H9 (cell line): ENCODE results near the gene APBB3. TPM values are rescaled to one million over a fixed set of nuclear protein-coding genes. Genes with fewer than 3 reads are reported as not detected.

ENCODE experiments used
- DNase-seq: peaks from one replicate; pipeline ENCODE4 v3.0.0-alpha.2; 2017
- H2AFZ ChIP-seq: one replicate; pipeline ENCODE4 v1.6.1; 2013; ENCODE audit warnings: mild to moderate bottlenecking, low read length, control low read depth, moderate library complexity
- H2AK5ac ChIP-seq: 2 replicates; pipeline ENCODE4 v1.6.1; 2013; ENCODE audit warnings: low read length, control low read depth, mixed read lengths; ENCODE audit not compliant: insufficient read length
- H2BK120ac ChIP-seq: one replicate; pipeline ENCODE4 v1.6.1; 2013; ENCODE audit warnings: low read depth, mild to moderate bottlenecking, low read length, control low read depth, inconsistent platforms; ENCODE audit not compliant: poor library complexity, severe bottlenecking
- H2BK12ac ChIP-seq: 2 replicates; pipeline ENCODE4 v1.6.1; 2013; ENCODE audit warnings: low read length, control low read depth, mixed read lengths, low read depth; ENCODE audit not compliant: insufficient read length
- H2BK15ac ChIP-seq: 2 replicates; pipeline ENCODE4 v1.6.1; 2013; ENCODE audit warnings: low read depth, low read length, control low read depth
- H2BK20ac ChIP-seq: one replicate; pipeline ENCODE4 v1.6.1; 2013; ENCODE audit warnings: low read depth, mild to moderate bottlenecking, low read length, control low read depth, inconsistent platforms; ENCODE audit not compliant: poor library complexity, severe bottlenecking
- H2BK5ac ChIP-seq: 2 replicates; pipeline ENCODE4 v1.6.1; 2013; ENCODE audit warnings: low read length, control low read depth, mixed read lengths; ENCODE audit not compliant: insufficient read length
- H3K14ac ChIP-seq: 2 replicates; pipeline ENCODE4 v1.6.1; 2013; ENCODE audit warnings: low read length, control low read depth; ENCODE audit not compliant: insufficient read depth
- H3K18ac ChIP-seq: 2 replicates; pipeline ENCODE4 v1.6.1; 2013; ENCODE audit warnings: low read depth, mild to moderate bottlenecking, mixed read lengths, low read length, control low read depth; ENCODE audit not compliant: insufficient read length
- H3K23ac ChIP-seq: 2 replicates; pipeline ENCODE4 v1.6.1; 2013; ENCODE audit warnings: low read length, control low read depth, mixed read lengths, low read depth; ENCODE audit not compliant: insufficient read length
- H3K23me2 ChIP-seq: 2 replicates; pipeline ENCODE4 v1.6.1; 2013; ENCODE audit warnings: low read depth, mild to moderate bottlenecking, mixed read lengths, low read length, control low read depth; ENCODE audit not compliant: insufficient read length, poor library complexity, severe bottlenecking
- H3K27ac ChIP-seq: 2 replicates; pipeline ENCODE4 v1.5.1; 2013; ENCODE audit warnings: low read length, control low read depth, mixed read lengths, low read depth; ENCODE audit not compliant: insufficient read length
- H3K27me3 ChIP-seq: 2 replicates; pipeline ENCODE4 v1.6.1; 2013; ENCODE audit warnings: low read length, control low read depth, inconsistent platforms; ENCODE audit not compliant: insufficient read depth
- H3K4ac ChIP-seq: 2 replicates; pipeline ENCODE4 v1.6.1; 2013; ENCODE audit warnings: low read depth, mild to moderate bottlenecking, control low read depth, inconsistent platforms, low read length, moderate library complexity
- H3K4me1 ChIP-seq: 2 replicates; pipeline ENCODE4 v1.6.1; 2013; ENCODE audit warnings: low read length, control low read depth, inconsistent platforms; ENCODE audit not compliant: insufficient read depth
- H3K4me2 ChIP-seq: 2 replicates; pipeline ENCODE4 v1.6.1; 2013; ENCODE audit warnings: low read length, control low read depth, mixed read lengths; ENCODE audit not compliant: insufficient read length, insufficient read depth
- H3K56ac ChIP-seq: 2 replicates; pipeline ENCODE4 v1.6.1; 2013; ENCODE audit warnings: low read depth, mild to moderate bottlenecking, mixed read lengths, low read length, control low read depth; ENCODE audit not compliant: insufficient read length
- H3K79me1 ChIP-seq: 2 replicates; pipeline ENCODE4 v1.6.1; 2013; ENCODE audit warnings: low read depth, mild to moderate bottlenecking, moderate library complexity, low read length, control low read depth, inconsistent platforms; ENCODE audit not compliant: insufficient read depth, poor library complexity, severe bottlenecking
- H3K79me2 ChIP-seq: 2 replicates; pipeline ENCODE4 v1.6.1; 2013; ENCODE audit warnings: low read length, control low read depth, inconsistent platforms; ENCODE audit not compliant: insufficient read depth
- H3K9ac ChIP-seq: 2 replicates; pipeline ENCODE4 v1.6.1; 2013; ENCODE audit warnings: low read length, control low read depth, mixed read lengths; ENCODE audit not compliant: insufficient read length; ENCODE audit errors: extremely low read depth
- H3K9me3 ChIP-seq: one replicate; pipeline ENCODE4 v1.6.1; 2013; ENCODE audit warnings: low read depth, low read length, inconsistent platforms; ENCODE audit not compliant: control insufficient read depth
- H3T11ph ChIP-seq: one replicate; pipeline ENCODE4 v1.6.1; 2013; ENCODE audit warnings: mild to moderate bottlenecking, low read length, control low read depth, inconsistent platforms
- H4K20me1 ChIP-seq: one replicate; pipeline ENCODE4 v1.6.1; 2013; ENCODE audit not compliant: control insufficient read depth, insufficient read length, insufficient read depth
- H4K5ac ChIP-seq: 2 replicates; pipeline ENCODE4 v1.6.1; 2013; ENCODE audit warnings: low read depth, mild to moderate bottlenecking, mixed read lengths, low read length, control low read depth; ENCODE audit not compliant: insufficient read length
- H4K8ac ChIP-seq: replicated peaks from 2 replicates; pipeline ENCODE4 v1.6.1; 2013; ENCODE audit warnings: low read length, control low read depth, mixed read lengths, low read depth; ENCODE audit not compliant: insufficient read length
- H4K91ac ChIP-seq: 2 replicates; pipeline ENCODE4 v1.6.1; 2013; ENCODE audit warnings: low read depth, mild to moderate bottlenecking, moderate library complexity, mixed read lengths, low read length, control low read depth; ENCODE audit not compliant: insufficient read length
- H3K27ac Mint-ChIP-seq, 3 experiments: 2 replicates in 2 of 3; 3 replicates in 1 of 3; pipeline ENCODE4 v1.8.0; 2020 to 2021; ENCODE audit warnings: mixed read lengths in 3 of 3, mild to moderate bottlenecking in 1 of 3, moderate library complexity in 1 of 3
- H3K27me3 Mint-ChIP-seq: 2 replicates; pipeline ENCODE4 v1.8.0; 2021; ENCODE audit warnings: low read depth, mild to moderate bottlenecking, moderate library complexity, mixed read lengths
- H3K36me3 Mint-ChIP-seq, 3 experiments: 2 replicates in 2 of 3; 3 replicates in 1 of 3; pipeline ENCODE4 v1.8.0; 2020 to 2021; ENCODE audit warnings: low read depth in 3 of 3, mixed read lengths in 3 of 3; ENCODE audit not compliant: insufficient read depth in 1 of 3
- H3K4me1 Mint-ChIP-seq, 2 experiments: 2 replicates each; pipeline ENCODE4 v1.8.0; 2020; ENCODE audit warnings: mixed read lengths in 2 of 2
- H3K4me3 Mint-ChIP-seq, 2 experiments: 2 replicates in 1 of 2; 3 replicates in 1 of 2; pipeline ENCODE4 v1.8.0; 2020 to 2021; ENCODE audit warnings: mild to moderate bottlenecking in 2 of 2, mixed read lengths in 2 of 2, moderate library complexity in 1 of 2
- H3K9me3 Mint-ChIP-seq, 2 experiments: 2 replicates in 1 of 2; 3 replicates in 1 of 2; pipeline ENCODE4 v1.8.0; 2020; ENCODE audit warnings: mild to moderate bottlenecking in 2 of 2, mixed read lengths in 2 of 2, moderate library complexity in 1 of 2
- WGBS: extraction: QIAGEN DNeasy Blood & Tissue Kit; methylation state at CpG from one replicate; pipeline ENCODE4 v1.1.7; 2013; ENCODE audit warnings: missing lambda C conversion rate, low lambda C conversion rate, mixed read lengths; ENCODE audit not compliant: insufficient read length; ENCODE audit errors: extremely low coverage; 5-methylcytosine and 5-hydroxymethylcytosine counted together
- total RNA-seq: library from RNA; stranded (reverse); gene quantifications from 2 replicates; pipeline ENCODE4 v1.2.1, GENCODE V29; 2021
- TF ChIP-seq, protein P1 (sequence below): fragments of 200-600 bp; sonication (generic); conservative IDR thresholded peaks from 3 replicates; pipeline ENCODE4 v1.8.0; 2021; ENCODE audit warnings: antibody characterized with exemption, mild to moderate bottlenecking

The APBB3 gene
- total RNA-seq, 1 experiment from 2014 or later = 23.8 TPM

DNA sequence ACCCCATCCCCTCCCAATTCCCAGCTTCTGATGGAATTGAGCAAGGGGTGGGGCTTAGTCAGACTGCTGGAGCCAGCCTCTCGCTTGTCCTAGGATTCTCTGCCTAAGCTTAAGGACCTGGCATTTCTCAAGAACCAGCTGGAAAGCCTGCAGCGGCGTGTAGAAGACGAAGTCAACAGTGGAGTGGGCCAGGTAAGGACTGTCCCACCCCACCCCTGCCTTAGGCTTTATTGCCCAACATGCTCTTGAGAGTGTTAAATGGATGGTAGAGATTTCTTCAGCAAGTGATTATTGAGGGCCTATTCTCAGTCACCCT lies 1.3 kb upstream of the APBB3 start:
- no peaks in the 10 kb centered on the region for H4K20me1 ChIP-seq
- no peak overlapping the region for H3T11ph ChIP-seq
- peaks cover 10% of the 10 kb centered on the region for H3K23me2 ChIP-seq
- WGBS = no CpG with 5 or more reads among the region's 4 CpGs
- no peak overlapping the region for H3K14ac ChIP-seq
- peaks cover 14 to 18% of the 10 kb centered on the region in 2 experiments for H3K4me1 Mint-ChIP-seq
- H3K9me3 ChIP-seq = no peaks in the 10 kb centered on the region
- H2BK12ac ChIP-seq = no peak overlapping the region
- no peak overlapping the region for H3K18ac ChIP-seq
- H3K27ac ChIP-seq = no peak overlapping the region
- H3K27me3 Mint-ChIP-seq = no peaks in the 10 kb centered on the region; the same call in 1 of the 2 replicates
- no peak overlapping the region for H3K4ac ChIP-seq
- H3K27ac Mint-ChIP-seq = no peak overlapping the region
- no peak overlapping the region for H4K8ac ChIP-seq
- no peak overlapping the region for H2BK15ac ChIP-seq
- H2BK20ac ChIP-seq = no peak overlapping the region
- peak overlapping the region; percentile 89 to 98 for H3K4me3 Mint-ChIP-seq
- no peak for DNase-seq
- no peak overlapping the region for H2BK5ac ChIP-seq
- no peak overlapping the region for H2AK5ac ChIP-seq
- H3K56ac ChIP-seq = no peak overlapping the region
- no peak overlapping the region for H2AFZ ChIP-seq
- peaks cover 4% of the 10 kb centered on the region; the same call in 1 of the 2 replicates for H3K4me1 ChIP-seq
- H4K5ac ChIP-seq = no peak overlapping the region
- H3K23ac ChIP-seq = no peak overlapping the region
- no peak overlapping the region for H3K9ac ChIP-seq
- TF ChIP-seq, protein P1, sequence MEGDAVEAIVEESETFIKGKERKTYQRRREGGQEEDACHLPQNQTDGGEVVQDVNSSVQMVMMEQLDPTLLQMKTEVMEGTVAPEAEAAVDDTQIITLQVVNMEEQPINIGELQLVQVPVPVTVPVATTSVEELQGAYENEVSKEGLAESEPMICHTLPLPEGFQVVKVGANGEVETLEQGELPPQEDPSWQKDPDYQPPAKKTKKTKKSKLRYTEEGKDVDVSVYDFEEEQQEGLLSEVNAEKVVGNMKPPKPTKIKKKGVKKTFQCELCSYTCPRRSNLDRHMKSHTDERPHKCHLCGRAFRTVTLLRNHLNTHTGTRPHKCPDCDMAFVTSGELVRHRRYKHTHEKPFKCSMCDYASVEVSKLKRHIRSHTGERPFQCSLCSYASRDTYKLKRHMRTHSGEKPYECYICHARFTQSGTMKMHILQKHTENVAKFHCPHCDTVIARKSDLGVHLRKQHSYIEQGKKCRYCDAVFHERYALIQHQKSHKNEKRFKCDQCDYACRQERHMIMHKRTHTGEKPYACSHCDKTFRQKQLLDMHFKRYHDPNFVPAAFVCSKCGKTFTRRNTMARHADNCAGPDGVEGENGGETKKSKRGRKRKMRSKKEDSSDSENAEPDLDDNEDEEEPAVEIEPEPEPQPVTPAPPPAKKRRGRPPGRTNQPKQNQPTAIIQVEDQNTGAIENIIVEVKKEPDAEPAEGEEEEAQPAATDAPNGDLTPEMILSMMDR = no peak
- no peaks in the 10 kb centered on the region for H3K27me3 ChIP-seq
- peak overlapping the region; percentile 92 for H3K4me2 ChIP-seq
- H3K9me3 Mint-ChIP-seq = no peaks in the 10 kb centered on the region; a peak in 2 of 5 replicates
- H3K36me3 Mint-ChIP-seq = peaks cover 9 to 41% (median 27%) of the 10 kb centered on the region in 3 experiments
- no peak overlapping the region for H2BK120ac ChIP-seq
- no peaks in the 10 kb centered on the region for H3K79me2 ChIP-seq
- H4K91ac ChIP-seq = no peak overlapping the region
- no peaks in the 10 kb centered on the region for H3K79me1 ChIP-seq
